ENCODE measurements around the gene ABTB2.

Gene ABTB2

GRCh38 chr11:34140149-34140548, 217.7 kb downstream of the ABTB2 start:
- no peak for DNase-seq

GRCh38 chr11:34139346-34139745, 218.5 kb downstream of the ABTB2 start:
- DNase-seq = no peak

- no peak for DNase-seq
These were observed 221.4 kb downstream of the ABTB2 start for GRCh38 chr11:34136420-34136819.

GRCh38 chr11:34135439-34135838, 222.4 kb downstream of the ABTB2 start:
- no peak for DNase-seq

- DNase-seq = no peak
These were observed 223.0 kb downstream of the ABTB2 start for GRCh38 chr11:34134765-34135164.

- DNase-seq = no peak
These were observed 225.4 kb downstream of the ABTB2 start for GRCh38 chr11:34132261-34132965.

GRCh38 chr11:34128824-34129223, 229.0 kb downstream of the ABTB2 start:
- DNase-seq = no peak

- no peak for DNase-seq
These were observed 230.6 kb downstream of the ABTB2 start for GRCh38 chr11:34126959-34127848.

GRCh38 chr11:34124885-34125668, 232.7 kb downstream of the ABTB2 start:
- no peak for DNase-seq

GRCh38 chr11:34120651-34121050, 237.2 kb downstream of the ABTB2 start:
- DNase-seq = no peak

- no peak for DNase-seq
These were observed 243.3 kb downstream of the ABTB2 start for GRCh38 chr11:34114471-34114870.

- no peak for DNase-seq
These were observed 243.8 kb downstream of the ABTB2 start for GRCh38 chr11:34114014-34114413.

GRCh38 chr11:34111722-34112270, 246.0 kb downstream of the ABTB2 start:
- no peak for DNase-seq

GRCh38 chr11:34105957-34106504, 251.8 kb downstream of the ABTB2 start:
- no peak for DNase-seq

GRCh38 chr11:34105079-34105956, 252.5 kb downstream of the ABTB2 start, which contains the start of gene NAT10:
Gene NAT10 (plus strand): TSS chr11:34105629. CDS start chr11:34108226, 2,597 bp downstream.
- peak; percentile 97 for DNase-seq

GRCh38 chr11:34104680-34105078, 253.1 kb downstream of the ABTB2 start:
- no peak for DNase-seq

All from left hindlimb (tissue), 1 donor.